ENCODE data around the gene OR4D10. TPM values are rescaled to one million over a fixed set of nuclear protein-coding genes. Genes with fewer than 3 reads are reported as not detected.
"Not testable (repeated sequence)": the region's sequence is repeated elsewhere in the genome, so short reads cannot be mapped to it uniquely, and the experiment has no call there.

OR4D10 gene
- total RNA-seq, 6 experiments from 2014 or later: not detected

DNA sequence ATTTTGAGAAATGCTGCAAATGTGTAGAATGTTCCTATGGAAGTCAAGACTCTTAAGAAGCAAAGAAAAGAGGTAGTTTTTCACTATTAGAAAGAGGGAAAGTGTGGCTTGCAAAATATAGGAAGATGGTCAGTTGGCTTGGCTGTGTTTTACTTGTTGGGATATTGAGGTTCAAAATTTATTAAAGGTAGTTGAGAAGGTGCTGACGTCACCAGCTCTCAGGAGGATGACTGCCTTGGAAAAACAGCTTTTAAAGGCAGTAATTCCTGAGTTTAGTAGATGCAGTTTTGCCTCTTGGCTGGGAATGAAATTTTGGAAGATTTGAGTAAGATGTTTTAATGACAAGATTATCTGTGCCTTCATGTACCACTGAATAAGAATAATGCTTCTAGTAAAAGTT is 38.6 kb downstream of the OR4D10 start:
- intact Hi-C loops (cut with DNase I): no loop called here
- no peak for TF ChIP-seq POLR2A (IDR thresholded peaks at IDR 0.05)
- TF ChIP-seq, protein P1, sequence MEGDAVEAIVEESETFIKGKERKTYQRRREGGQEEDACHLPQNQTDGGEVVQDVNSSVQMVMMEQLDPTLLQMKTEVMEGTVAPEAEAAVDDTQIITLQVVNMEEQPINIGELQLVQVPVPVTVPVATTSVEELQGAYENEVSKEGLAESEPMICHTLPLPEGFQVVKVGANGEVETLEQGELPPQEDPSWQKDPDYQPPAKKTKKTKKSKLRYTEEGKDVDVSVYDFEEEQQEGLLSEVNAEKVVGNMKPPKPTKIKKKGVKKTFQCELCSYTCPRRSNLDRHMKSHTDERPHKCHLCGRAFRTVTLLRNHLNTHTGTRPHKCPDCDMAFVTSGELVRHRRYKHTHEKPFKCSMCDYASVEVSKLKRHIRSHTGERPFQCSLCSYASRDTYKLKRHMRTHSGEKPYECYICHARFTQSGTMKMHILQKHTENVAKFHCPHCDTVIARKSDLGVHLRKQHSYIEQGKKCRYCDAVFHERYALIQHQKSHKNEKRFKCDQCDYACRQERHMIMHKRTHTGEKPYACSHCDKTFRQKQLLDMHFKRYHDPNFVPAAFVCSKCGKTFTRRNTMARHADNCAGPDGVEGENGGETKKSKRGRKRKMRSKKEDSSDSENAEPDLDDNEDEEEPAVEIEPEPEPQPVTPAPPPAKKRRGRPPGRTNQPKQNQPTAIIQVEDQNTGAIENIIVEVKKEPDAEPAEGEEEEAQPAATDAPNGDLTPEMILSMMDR (IDR thresholded peaks at IDR 0.05): no peak
- no peak for DNase-seq
- H3K27ac ChIP-seq: peak overlapping the region in 1 of 3 donors; percentile 13
- ATAC-seq: no peak
- no peak overlapping the region for H3K4me3 ChIP-seq
- no peaks in the 10 kb centered on the region for H3K4me1 ChIP-seq
- WGBS (ENCODE audit: insufficient coverage, low coverage, low lambda C conversion rate, missing lambda C conversion rate): 63% methylated on average over 1 of the region's 1 CpG
- no peaks in the 10 kb centered on the region for H3K27me3 ChIP-seq
- H3K36me3 ChIP-seq: no peaks in the 10 kb centered on the region
- H3K9me3 ChIP-seq: no peaks in the 10 kb centered on the region

DNA sequence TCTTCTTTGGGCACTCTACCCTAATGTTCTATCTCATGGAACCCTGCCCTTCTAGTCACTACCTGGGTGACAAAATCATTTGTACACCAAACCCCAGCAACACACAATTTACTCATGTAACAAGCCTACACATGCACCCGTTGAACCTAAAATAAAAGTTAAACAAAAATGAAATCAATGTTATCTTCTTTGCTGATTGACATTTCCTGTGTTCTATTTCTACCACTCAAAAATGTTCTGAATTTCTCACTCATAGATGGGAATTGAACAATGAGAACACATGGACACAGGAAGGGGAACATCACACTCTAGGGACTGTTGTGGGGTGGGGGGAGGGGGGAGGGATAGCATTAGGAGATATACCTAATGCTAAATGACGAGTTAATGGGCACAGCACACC is 47.0 kb downstream of the OR4D10 start:
- ATAC-seq; intact Hi-C loops (cut with DNase I); H3K36me3 ChIP-seq; H3K4me1 ChIP-seq; H3K9me3 ChIP-seq; DNase-seq; H3K27me3 ChIP-seq; H3K27ac ChIP-seq; H3K4me3 ChIP-seq: not testable (repeated sequence)
- 44% methylated on average over 2 of the region's 2 CpGs for WGBS (ENCODE audit: insufficient coverage, low coverage, low lambda C conversion rate, missing lambda C conversion rate)

DNA sequence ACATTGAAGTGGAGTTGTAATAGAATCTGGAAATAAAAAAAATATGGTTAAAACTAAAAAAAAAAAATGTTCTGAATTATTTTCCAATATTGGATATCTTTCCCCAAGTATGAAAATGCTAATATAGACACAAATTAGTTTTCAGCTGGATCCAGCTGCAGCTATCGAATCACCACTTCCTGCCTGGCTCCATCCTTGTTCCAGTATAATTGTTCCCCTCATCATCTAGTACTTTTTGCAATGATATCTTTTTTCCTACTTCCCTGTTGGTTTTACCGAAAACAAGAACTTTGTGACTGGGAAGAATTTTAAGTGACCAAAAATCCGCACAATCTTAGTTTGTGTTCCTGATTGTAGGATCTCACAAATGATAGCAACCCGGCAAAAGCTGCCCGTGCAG is 47.6 kb downstream of the OR4D10 start:
- intact Hi-C loops (cut with DNase I): no loop called here
- Histone ChIP-seq H3K9me3 (no peaks in the 10 kb centered on the region), H3K4me3 (no peak overlapping the region), H3K36me3 (no peaks in the 10 kb centered on the region), H3K27me3 (no peaks in the 10 kb centered on the region), H3K27ac (no peak overlapping the region), H3K4me1 (no peaks in the 10 kb centered on the region)
- no peak for DNase-seq
- TF ChIP-seq, protein P1 (IDR thresholded peaks at IDR 0.05): no peak
- ATAC-seq: no peak
- 66% methylated on average over 5 of the region's 5 CpGs for WGBS (ENCODE audit: insufficient coverage, low coverage, low lambda C conversion rate, missing lambda C conversion rate)

DNA sequence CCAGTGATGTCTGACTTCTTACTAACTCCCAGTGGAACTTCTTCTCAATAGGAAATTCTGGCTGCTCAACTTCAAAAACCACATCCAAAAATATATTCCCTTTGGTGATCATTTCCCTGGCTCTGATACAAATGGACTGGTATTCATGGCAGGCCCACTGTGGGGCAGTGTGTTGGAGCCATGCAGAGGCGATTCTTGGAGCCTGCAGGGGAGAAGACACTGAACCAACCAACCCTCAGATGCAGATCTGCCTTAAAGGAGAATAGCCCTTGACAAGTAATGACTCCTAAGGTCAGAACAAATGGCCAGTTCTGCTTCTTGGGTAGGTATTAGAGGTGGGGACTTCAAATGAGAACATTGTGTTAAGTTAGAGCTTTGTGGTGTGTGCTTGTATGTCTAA is 50.4 kb downstream of the OR4D10 start:
- no peak overlapping the region for H3K27ac ChIP-seq
- no peak for ATAC-seq
- H3K27me3 ChIP-seq: no peaks in the 10 kb centered on the region
- H3K36me3 ChIP-seq: no peaks in the 10 kb centered on the region
- WGBS (ENCODE audit: insufficient coverage, low coverage, low lambda C conversion rate, missing lambda C conversion rate): 17% methylated on average over 1 of the region's 1 CpG
- H3K9me3 ChIP-seq: no peaks in the 10 kb centered on the region
- intact Hi-C loops (cut with DNase I): no loop called here
- no peak for DNase-seq
- no peak overlapping the region for H3K4me3 ChIP-seq
- no peak for TF ChIP-seq POLR2A (IDR thresholded peaks at IDR 0.05)
- TF ChIP-seq, protein P1 (IDR thresholded peaks at IDR 0.05): no peak
- no peaks in the 10 kb centered on the region for H3K4me1 ChIP-seq

DNA sequence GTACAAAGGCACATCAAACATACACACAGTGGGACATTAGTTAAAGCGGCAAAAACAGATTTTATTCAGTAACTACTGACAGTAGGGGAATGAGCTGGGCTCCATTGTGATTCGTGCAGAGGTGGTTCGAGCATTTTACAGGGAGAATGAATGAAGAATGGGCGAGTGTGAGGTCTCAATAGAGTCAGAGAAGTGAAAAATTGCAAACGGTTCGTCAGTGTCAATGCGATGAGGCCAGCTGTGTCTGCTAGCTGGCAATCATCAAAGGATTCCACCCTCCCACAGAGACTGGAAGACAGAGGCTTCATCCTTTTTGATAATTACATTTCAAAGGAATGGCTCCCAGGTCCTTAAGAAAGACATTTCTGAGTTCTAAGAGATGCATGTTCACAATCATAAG is 55.6 kb downstream of the OR4D10 start:
- H3K27me3 ChIP-seq: no peaks in the 10 kb centered on the region
- H3K27ac ChIP-seq: no peak overlapping the region
- DNase-seq: no peak
- intact Hi-C loops (cut with DNase I): no loop called here
- H3K4me1 ChIP-seq: peaks cover 0 to 4% (median 0%) of the 10 kb centered on the region in 4 donors
- no peaks in the 10 kb centered on the region for H3K9me3 ChIP-seq
- H3K36me3 ChIP-seq: no peaks in the 10 kb centered on the region
- no peak overlapping the region for H3K4me3 ChIP-seq
- TF ChIP-seq POLR2A (IDR thresholded peaks at IDR 0.05): no peak
- TF ChIP-seq, protein P1 (IDR thresholded peaks at IDR 0.05): no peak
- ATAC-seq: no peak
- WGBS (ENCODE audit: insufficient coverage, low coverage, low lambda C conversion rate, missing lambda C conversion rate): 56% methylated on average over 7 of the region's 7 CpGs

Other genes starting within 250 kb of the OR4D10 start
- under 1 TPM in 2 of 6 experiments, not detected in 4; 0.02 to 0.07 TPM for gene OR5AN1, start 114.4 kb upstream of the OR4D10 start, total RNA-seq
- not detected for gene OR5A2, start 46.9 kb upstream of the OR4D10 start, total RNA-seq
- gene OR5A1, start 36.8 kb upstream of the OR4D10 start, total RNA-seq: not detected
- gene OR4D6, start 16.4 kb upstream of the OR4D10 start, total RNA-seq: not detected
- not detected for gene OR4D11, start 30.3 kb downstream of the OR4D10 start, total RNA-seq
- gene OR4D9, start 38.2 kb downstream of the OR4D10 start, total RNA-seq: not detected
- 10 to 100 TPM; 44.9 to 65.4 (median 52.4) TPM for gene OSBP, start 142.5 kb downstream of the OR4D10 start, total RNA-seq
- 10 to 100 TPM; 13.8 to 27.6 (median 21.1) TPM for gene PATL1, start 195.7 kb downstream of the OR4D10 start, total RNA-seq
- gene OR10V1, start 240.5 kb downstream of the OR4D10 start, total RNA-seq: not detected

Data from right lobe of liver (tissue), 6 donors.